K562 (cell line): ENCODE data around the gene RASD1. TPM values are rescaled to one million over a fixed set of nuclear protein-coding genes. Genes with fewer than 3 reads are reported as not detected.

Source experiments
- ATAC-seq: fragments of 200-7000 bp; cut with Tn5 transposase; 3 replicates; pipeline ENCODE4 v1.9.1; 2020; ENCODE audit warnings: moderate library complexity
- BruUV-seq: library from RNA; stranded (reverse); fragments of 400-500 nt; replicated peaks from 2 replicates; lab custom pipeline; 2021; lab: Mats Ljungman, UMichigan
- CTCF ChIA-PET: fragments of 300-600 bp; formaldehyde crosslinking; extraction: SDS; loops from one replicate; lab custom pipeline; 2021; ENCODE audit warnings: low intra/inter-chr PET ratio; lab: Yijun Ruan, JAX
- POLR2A ChIA-PET: fragments of 300-600, 350-650 bp; sonication (Branson Sonifier 250); formaldehyde crosslinking; extraction: SDS; loops from one replicate; lab custom pipeline; 2021; ENCODE audit warnings: antibody characterized with exemption, inconsistent platforms; lab: Yijun Ruan, JAX
- DNase-seq, 4 experiments: peaks; one replicate each; pipeline versions ENCODE4 v3.0.0 to v3.0.0-alpha.2; 2011 to 2018; ENCODE audit warnings: low spot score in 3 of 4, mixed read lengths in 3 of 4; ENCODE audit errors: extremely low read depth in 1 of 4
- FAIRE-seq: peaks from 2 replicates; lab custom pipeline; 2011; peaks lifted over from hg19 to GRCh38; lab: Jason Lieb, UNC
- H2AFZ ChIP-seq: 2 replicates; pipeline ENCODE4 v1.6.0; 2011; ENCODE audit warnings: low read depth, low read length, control low read depth, inconsistent platforms
- H3K27ac ChIP-seq: fragments of 200-600 bp; 3 replicates; pipeline ENCODE4 v1.8.0; 2011; ENCODE audit warnings: low read depth, mild to moderate bottlenecking, control low read depth, inconsistent platforms, low read length, moderate library complexity, mixed read lengths; ENCODE audit errors: extremely low read depth
- H3K27me3 ChIP-seq, 2 experiments: fragments of 300-600 bp in 1 of 2; 2 replicates in 1 of 2; 3 replicates in 1 of 2; pipeline versions ENCODE4 v1.6.0 to v1.8.0; 2011; ENCODE audit warnings: inconsistent platforms in 2 of 2, low read length in 2 of 2, mild to moderate bottlenecking in 1 of 2, mixed read lengths in 1 of 2, moderate library complexity in 1 of 2; ENCODE audit not compliant: control insufficient read depth in 2 of 2, insufficient read depth in 2 of 2
- H3K36me3 ChIP-seq: fragments of 300-600 bp; 3 replicates; pipeline ENCODE4 v1.8.0; 2011; ENCODE audit warnings: mild to moderate bottlenecking, low read length, inconsistent platforms; ENCODE audit not compliant: control insufficient read depth, insufficient read depth
- H3K4me1 ChIP-seq, 2 experiments: fragments of 200-600 bp in 1 of 2; replicated peaks in 1 of 2; 2 replicates in 1 of 2; 3 replicates in 1 of 2; pipeline versions ENCODE4 v1.5.1 to v1.8.0; 2011; ENCODE audit warnings: inconsistent platforms in 2 of 2, low read length in 2 of 2, mild to moderate bottlenecking in 1 of 2, mixed read lengths in 1 of 2, moderate library complexity in 1 of 2; ENCODE audit not compliant: control insufficient read depth in 2 of 2, insufficient read depth in 2 of 2
- H3K4me2 ChIP-seq: 2 replicates; pipeline ENCODE4 v1.6.1; 2011; ENCODE audit warnings: low read length, control low read depth, inconsistent platforms, mixed read lengths; ENCODE audit not compliant: insufficient read depth
- H3K4me3 ChIP-seq: fragments of 200-600 bp; sonication (generic), shearing (Covaris generic); 2 replicates; pipeline ENCODE4 v1.5.1; 2016; ENCODE audit warnings: control low read depth, inconsistent platforms
- H3K79me2 ChIP-seq: fragments of 200-600 bp; 3 replicates; pipeline ENCODE4 v1.8.0; 2011; ENCODE audit warnings: low read length, inconsistent platforms; ENCODE audit not compliant: control insufficient read depth, insufficient read depth
- H3K9ac ChIP-seq, 2 experiments: 2 replicates each; pipeline versions ENCODE4 v1.6.0 to v1.6.1; 2011; ENCODE audit warnings: low read depth in 2 of 2, low read length in 2 of 2, control low read depth in 1 of 2, inconsistent platforms in 1 of 2, mild to moderate bottlenecking in 1 of 2, mixed read lengths in 1 of 2; ENCODE audit not compliant: insufficient read depth in 1 of 2
- H3K9me1 ChIP-seq: one replicate; pipeline ENCODE4 v1.6.0; 2011; ENCODE audit warnings: inconsistent platforms, mild to moderate bottlenecking, low read length, moderate library complexity; ENCODE audit not compliant: control insufficient read depth, insufficient read depth
- H3K9me3 ChIP-seq: replicated peaks from 2 replicates; pipeline ENCODE4 v1.5.1; 2011; ENCODE audit warnings: low read depth, low read length, inconsistent platforms; ENCODE audit not compliant: control insufficient read depth, insufficient read depth
- H4K20me1 ChIP-seq: replicated peaks from 2 replicates; pipeline ENCODE4 v1.6.1; 2011; ENCODE audit warnings: low read length, inconsistent platforms, mixed read lengths; ENCODE audit not compliant: control insufficient read depth, insufficient read depth
- BACH1 ChIP-seq: fragments of 200-800 bp; sonication (Bioruptor generic); IDR thresholded peaks from 2 replicates; pipeline ENCODE4 v1.6.1; 2016; ENCODE audit warnings: missing genetic modification characterization, missing compliant biosample characterization
- BCOR ChIP-seq: fragments of 450-650 bp; IDR thresholded peaks from 2 replicates; pipeline ENCODE4 v1.6.1; 2016
- CBX1 ChIP-seq: sonication (generic); IDR thresholded peaks from 2 replicates; pipeline ENCODE4 v1.6.1; 2016; ENCODE audit warnings: antibody characterized with exemption, low read depth, mild to moderate bottlenecking
- ELF4 ChIP-seq: fragments of 450-650 bp; formaldehyde crosslinking; IDR thresholded peaks from 2 replicates; pipeline ENCODE4 v1.4.0; 2022; ENCODE audit warnings: missing genetic modification characterization
- POLR3A ChIP-seq: IDR thresholded peaks from 2 replicates; pipeline ENCODE4 v1.6.1; 2011; ENCODE audit warnings: borderline replicate concordance, mild to moderate bottlenecking, moderate library complexity; ENCODE audit not compliant: insufficient read length, insufficient read depth; ENCODE audit errors: extremely low read depth
- TAF15 ChIP-seq: fragments of 200-400 bp; formaldehyde crosslinking; IDR thresholded peaks from 2 replicates; pipeline ENCODE4 v1.6.1; 2017; ENCODE audit warnings: mild to moderate bottlenecking, low read depth, low read length, moderate library complexity
- TARDBP ChIP-seq: fragments of 450-650 bp; IDR thresholded peaks from 2 replicates; pipeline ENCODE4 v1.6.1; 2016
- ZNF140 ChIP-seq: fragments of 250-450 bp; sonication (Bioruptor Pico); IDR thresholded peaks from 2 replicates; pipeline ENCODE4 v1.8.0; 2021; ENCODE audit warnings: moderate library complexity, mild to moderate bottlenecking, inconsistent platforms
- WGBS: fragments of 100-300 bp; shearing (Covaris generic); methylation state at CpG from one replicate; pipeline ENCODE4 v1.1.6; 2016; ENCODE audit warnings: low coverage, mixed read lengths; ENCODE audit not compliant: insufficient coverage; ENCODE audit errors: missing lambda C conversion rate; 5-methylcytosine and 5-hydroxymethylcytosine counted together
- in situ Hi-C: fragments of 300-500 bp; cut with MboI; formaldehyde crosslinking; loops from 4 replicates; pipeline ENCODE4 v1.15.0; 2018; ENCODE audit warnings: inconsistent platforms, mixed read lengths
- intact Hi-C: fragments of 100-400 bp; cut with micrococcal nuclease; formaldehyde crosslinking; loops from 2 replicates; pipeline ENCODE4 v1.14.2; 2022
- polyA plus RNA-seq, 8 experiments: library from polyadenylated mRNA; depleted of rRNA in 4 of 8; stranded (reverse) in 5 of 8; unstranded in 3 of 8; fragments of >200 nt; fragmentation: Nextera tagmentation in 2 of 8; fragmentation: Illumina TruSeq in 1 of 8; extraction: Ambion mirVana in 2 of 8; extraction: Trizol in 1 of 8; gene quantifications; 2 replicates each; pipeline versions ENCODE4 v1.2.1 to v1.2.3, GENCODE V29; 2011 to 2014; ENCODE audit warnings: inconsistent platforms in 1 of 8, missing spikeins in 1 of 8
- total RNA-seq, 7 experiments: library from RNA; depleted of rRNA in 6 of 7; stranded (reverse); fragments of >200 nt in 6 of 7; fragmentation: Illumina TruSeq in 2 of 7; extraction: Trizol in 2 of 7; gene quantifications; 2 replicates each; pipeline versions ENCODE4 v1.2.1 to v1.2.3, GENCODE V29; 2011 to 2021; ENCODE audit warnings: low replicate concordance in 1 of 7
- TF ChIP-seq, protein P1 (sequence below): fragments of 200-800 bp; sonication (Bioruptor generic); IDR thresholded peaks from 2 replicates; pipeline ENCODE4 v1.6.1; 2017; ENCODE audit warnings: missing genetic modification characterization, missing compliant biosample characterization
- TF ChIP-seq, protein P2 (sequence below): sonication (generic); formaldehyde crosslinking; IDR thresholded peaks from 2 replicates; pipeline ENCODE4 v1.9.0; 2022; ENCODE audit warnings: mild to moderate bottlenecking, missing genetic modification reagents
- TF ChIP-seq, protein P3 (sequence below): sonication (generic); formaldehyde crosslinking; IDR thresholded peaks from 2 replicates; pipeline ENCODE4 v1.5.0; 2020; ENCODE audit warnings: missing genetic modification reagents
- TF ChIP-seq, protein P4 (sequence below): sonication (generic); formaldehyde crosslinking; IDR thresholded peaks from 2 replicates; pipeline ENCODE4 v1.8.1; 2022; ENCODE audit warnings: missing genetic modification reagents

Gene RASD1
- total and polyA plus RNA-seq, 9 of the 15 experiments (the other 6 are each of a cell fraction or from before 2014, with no cell fraction given) = 0.11 TPM; not detected in 8

DNA sequence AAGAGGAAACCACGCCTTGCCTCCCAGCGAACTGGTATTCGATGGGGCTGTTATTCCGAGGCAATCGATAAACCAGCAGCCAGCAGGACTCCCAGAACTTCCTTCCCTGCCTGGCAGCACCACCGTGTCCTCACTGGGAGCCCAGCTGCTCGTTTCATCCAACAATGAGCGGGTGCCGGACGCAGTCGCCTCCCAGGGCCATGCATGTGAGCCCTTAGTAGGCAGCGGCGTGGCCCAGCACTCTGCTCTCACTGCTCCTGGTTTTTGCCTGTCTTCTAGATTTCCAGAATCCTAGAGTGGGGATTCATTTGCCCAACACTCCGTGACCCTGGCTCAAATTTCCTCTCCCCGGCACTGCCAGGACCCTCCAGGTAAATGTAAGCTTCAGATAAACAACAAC, 29.1 kb upstream of the RASD1 start:
- Histone ChIP-seq H3K27me3 (no peaks in the 10 kb centered on the region), H3K27ac (no peak overlapping the region), H2AFZ (no peak overlapping the region), H4K20me1 (no peaks in the 10 kb centered on the region), H3K79me2 (no peaks in the 10 kb centered on the region), H3K9me1 (no peaks in the 10 kb centered on the region), H3K9me3 (no peaks in the 10 kb centered on the region), H3K4me2 (no peak overlapping the region), H3K36me3 (no peaks in the 10 kb centered on the region), H3K9ac (no peak overlapping the region), H3K4me3 (no peak overlapping the region), H3K4me1 (peaks cover 0 to 14% of the 10 kb centered on the region in 2 experiments; a peak in 2 of 5 replicates)
- WGBS = 69% methylated on average over 9 of the region's 15 CpGs
- FAIRE-seq (no peak), ATAC-seq (no peak), DNase-seq (no peak)
- TF ChIP-seq, protein P1, sequence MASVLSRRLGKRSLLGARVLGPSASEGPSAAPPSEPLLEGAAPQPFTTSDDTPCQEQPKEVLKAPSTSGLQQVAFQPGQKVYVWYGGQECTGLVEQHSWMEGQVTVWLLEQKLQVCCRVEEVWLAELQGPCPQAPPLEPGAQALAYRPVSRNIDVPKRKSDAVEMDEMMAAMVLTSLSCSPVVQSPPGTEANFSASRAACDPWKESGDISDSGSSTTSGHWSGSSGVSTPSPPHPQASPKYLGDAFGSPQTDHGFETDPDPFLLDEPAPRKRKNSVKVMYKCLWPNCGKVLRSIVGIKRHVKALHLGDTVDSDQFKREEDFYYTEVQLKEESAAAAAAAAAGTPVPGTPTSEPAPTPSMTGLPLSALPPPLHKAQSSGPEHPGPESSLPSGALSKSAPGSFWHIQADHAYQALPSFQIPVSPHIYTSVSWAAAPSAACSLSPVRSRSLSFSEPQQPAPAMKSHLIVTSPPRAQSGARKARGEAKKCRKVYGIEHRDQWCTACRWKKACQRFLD = no peak
- TF ChIP-seq TAF15 (no peak), CBX1 (no peak), BCOR (no peak), BACH1 (no peak), POLR3A (no peak), ZNF140 (CRISPR knock-in tag) (no peak), ELF4 (CRISPR knock-in tag) (no peak), TARDBP (no peak)
- TF ChIP-seq, protein P2, sequence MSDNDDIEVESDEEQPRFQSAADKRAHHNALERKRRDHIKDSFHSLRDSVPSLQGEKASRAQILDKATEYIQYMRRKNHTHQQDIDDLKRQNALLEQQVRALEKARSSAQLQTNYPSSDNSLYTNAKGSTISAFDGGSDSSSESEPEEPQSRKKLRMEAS (CRISPR knock-in tag) = no peak
- TF ChIP-seq, protein P3, sequence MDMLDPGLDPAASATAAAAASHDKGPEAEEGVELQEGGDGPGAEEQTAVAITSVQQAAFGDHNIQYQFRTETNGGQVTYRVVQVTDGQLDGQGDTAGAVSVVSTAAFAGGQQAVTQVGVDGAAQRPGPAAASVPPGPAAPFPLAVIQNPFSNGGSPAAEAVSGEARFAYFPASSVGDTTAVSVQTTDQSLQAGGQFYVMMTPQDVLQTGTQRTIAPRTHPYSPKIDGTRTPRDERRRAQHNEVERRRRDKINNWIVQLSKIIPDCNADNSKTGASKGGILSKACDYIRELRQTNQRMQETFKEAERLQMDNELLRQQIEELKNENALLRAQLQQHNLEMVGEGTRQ = no peak
- TF ChIP-seq, protein P4, sequence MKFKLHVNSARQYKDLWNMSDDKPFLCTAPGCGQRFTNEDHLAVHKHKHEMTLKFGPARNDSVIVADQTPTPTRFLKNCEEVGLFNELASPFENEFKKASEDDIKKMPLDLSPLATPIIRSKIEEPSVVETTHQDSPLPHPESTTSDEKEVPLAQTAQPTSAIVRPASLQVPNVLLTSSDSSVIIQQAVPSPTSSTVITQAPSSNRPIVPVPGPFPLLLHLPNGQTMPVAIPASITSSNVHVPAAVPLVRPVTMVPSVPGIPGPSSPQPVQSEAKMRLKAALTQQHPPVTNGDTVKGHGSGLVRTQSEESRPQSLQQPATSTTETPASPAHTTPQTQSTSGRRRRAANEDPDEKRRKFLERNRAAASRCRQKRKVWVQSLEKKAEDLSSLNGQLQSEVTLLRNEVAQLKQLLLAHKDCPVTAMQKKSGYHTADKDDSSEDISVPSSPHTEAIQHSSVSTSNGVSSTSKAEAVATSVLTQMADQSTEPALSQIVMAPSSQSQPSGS = no peak
- in situ Hi-C loops (no loop called here), intact Hi-C loops (no loop called here)
- POLR2A ChIA-PET = interaction anchor here (1.1 kb wide), 1 partner anchor 14 kb away, joined by 6 read pairs; no protein-coding TSS in a partner anchor
- no TSS peak for BruUV-seq
- CTCF ChIA-PET = no interaction called here
